ENCODE measurements around the gene RPS19BP1.

GRCh38 chr22:39526736-39527171 lies 5.8 kb downstream of the RPS19BP1 start:
- TF ChIP-seq POLR2A (IDR thresholded peaks at IDR 0.05), result no peak
- no peak for TF ChIP-seq CTCF (IDR thresholded peaks at IDR 0.05)
